ENCODE data around the gene PCBP3. TPM values are rescaled to one million over a fixed set of nuclear protein-coding genes. Genes with fewer than 3 reads are reported as not detected.
A peak's percentile ranks its signal among the peaks of the same experiment; 100 is the strongest.
"Not testable (repeated sequence)": the region's sequence is repeated elsewhere in the genome, so short reads cannot be mapped to it uniquely, and the experiment has no call there.

Gene PCBP3
- total RNA-seq, 2 donors from 2014 or later = 2.6 to 7.4 TPM

- intact Hi-C loops (cut with DNase I) = no loop called here
- DNase-seq (ENCODE audit: low spot score) = peak; percentile 78
Measured at GRCh38 chr21:45611939-45612664, 31.4 kb upstream of the PCBP3 start.

- intact Hi-C loops (cut with DNase I) = not testable (repeated sequence)
- DNase-seq (ENCODE audit: low spot score) = peak; percentile 53
Measured at GRCh38 chr21:45612665-45613019, 30.9 kb upstream of the PCBP3 start.

GRCh38 chr21:45613396-45613795 is 30.1 kb upstream of the PCBP3 start:
- DNase-seq (ENCODE audit: low spot score) = peak; percentile 34
- intact Hi-C loops (cut with DNase I) = no loop called here

- intact Hi-C loops (cut with DNase I) = no loop called here
- DNase-seq (ENCODE audit: low spot score) = peak; percentile 9
Measured at GRCh38 chr21:45613881-45614280, 29.6 kb upstream of the PCBP3 start.

- intact Hi-C loops (cut with DNase I) = no loop called here
- peak; percentile 75 for DNase-seq (ENCODE audit: low spot score)
Measured at GRCh38 chr21:45615145-45615711, 28.3 kb upstream of the PCBP3 start.

- intact Hi-C loops (cut with DNase I) = no loop called here
- DNase-seq (ENCODE audit: low spot score) = peak; percentile 73
Measured at GRCh38 chr21:45617021-45617921, 26.3 kb upstream of the PCBP3 start.

GRCh38 chr21:45618287-45618686 is 25.2 kb upstream of the PCBP3 start:
- intact Hi-C loops (cut with DNase I) = no loop called here

GRCh38 chr21:45618846-45619485 is 24.6 kb upstream of the PCBP3 start:
- intact Hi-C loops (cut with DNase I) = no loop called here
- peak; percentile 60 for DNase-seq (ENCODE audit: low spot score)

More at GRCh38 chr21:45618287-45618686, 25.2 kb upstream of the PCBP3 start:
- DNase-seq (ENCODE audit: low spot score) = peak; percentile 76

GRCh38 chr21:45620201-45620923 is 23.2 kb upstream of the PCBP3 start:
- DNase-seq (ENCODE audit: low spot score) = peak; percentile 28
- intact Hi-C loops (cut with DNase I) = no loop called here

GRCh38 chr21:45621435-45622331 is 21.8 kb upstream of the PCBP3 start:
- intact Hi-C loops (cut with DNase I) = not testable (repeated sequence)
- peak; percentile 18 for DNase-seq (ENCODE audit: low spot score)

GRCh38 chr21:45622416-45623097 is 21.0 kb upstream of the PCBP3 start:
- intact Hi-C loops (cut with DNase I) = no loop called here
- peak; percentile 72 for DNase-seq (ENCODE audit: low spot score)

- peak; percentile 10 for DNase-seq (ENCODE audit: low spot score)
- intact Hi-C loops (cut with DNase I) = no loop called here
Measured at GRCh38 chr21:45623436-45623835, 20.1 kb upstream of the PCBP3 start.

- intact Hi-C loops (cut with DNase I); DNase-seq (ENCODE audit: low spot score): not testable (repeated sequence)
Measured at GRCh38 chr21:45626127-45626526, 17.4 kb upstream of the PCBP3 start.

- intact Hi-C loops (cut with DNase I) = no loop called here
- DNase-seq (ENCODE audit: low spot score) = peak; percentile 51
Measured at GRCh38 chr21:45629046-45629981, 14.2 kb upstream of the PCBP3 start.

GRCh38 chr21:45630066-45630694 is 13.3 kb upstream of the PCBP3 start:
- DNase-seq (ENCODE audit: low spot score) = peak; percentile 44
- intact Hi-C loops (cut with DNase I) = no loop called here

GRCh38 chr21:45630876-45631275 is 12.6 kb upstream of the PCBP3 start:
- peak; percentile 70 for DNase-seq (ENCODE audit: low spot score)
- intact Hi-C loops (cut with DNase I) = no loop called here

Measured in posterior vena cava (tissue), 2 donors.